Dermis blood vessel endothelial cell (primary cell): Measurements from ENCODE around the gene ARSB. TPM values are rescaled to one million over a fixed set of nuclear protein-coding genes. Genes with fewer than 3 reads are reported as not detected.

Source experiments
- DNase-seq: peaks from one replicate; pipeline ENCODE4 v3.0.0; 2010
- total RNA-seq: library from RNA; depleted of rRNA; stranded (reverse); fragments of >200 nt; gene quantifications from 2 replicates; pipeline ENCODE4 v1.2.3, GENCODE V29; 2014

The ARSB gene
- total RNA-seq, 1 donor from 2014 or later: 15.7 TPM

DNA sequence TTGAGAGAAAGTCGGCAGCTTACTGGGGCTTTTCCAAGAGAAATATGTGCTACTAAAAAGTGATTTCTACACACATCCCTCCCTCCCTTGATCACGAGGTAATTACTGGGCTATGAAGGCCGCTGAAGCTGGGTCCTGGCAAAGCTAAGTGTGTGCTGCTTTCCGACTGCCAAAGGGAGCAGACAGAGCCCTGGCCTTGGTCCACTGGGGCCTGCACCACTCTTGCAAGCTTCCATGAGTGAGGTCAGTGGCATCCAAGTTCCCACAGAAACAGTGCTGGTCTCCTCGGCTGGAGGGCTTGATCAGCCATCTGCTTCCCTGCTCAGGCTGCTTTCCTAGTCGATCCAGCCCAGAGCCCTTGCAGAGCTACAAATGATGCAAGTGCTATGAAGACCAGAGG is 181.8 kb downstream of the ARSB start:
- DNase-seq: no peak

DNA sequence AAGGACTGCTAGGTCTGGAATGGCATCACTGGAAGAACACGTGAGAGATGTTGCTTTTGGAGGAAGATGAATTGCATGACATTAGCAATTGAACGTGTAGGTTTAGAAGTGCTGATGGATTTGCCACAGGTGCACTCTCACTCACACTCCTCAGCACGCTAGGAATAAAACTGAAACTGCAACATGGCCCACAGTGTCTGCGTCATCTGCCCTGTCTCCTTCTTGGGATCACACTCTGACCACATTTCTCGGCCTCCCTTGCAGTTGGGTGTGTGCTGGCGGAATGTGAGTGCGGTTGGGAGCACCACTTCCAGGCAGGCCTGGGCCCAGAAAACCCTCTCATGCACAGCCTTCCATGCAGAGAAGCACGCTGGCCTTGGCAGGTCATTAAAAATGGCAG is 183.7 kb downstream of the ARSB start:
- no peak for DNase-seq

DNA sequence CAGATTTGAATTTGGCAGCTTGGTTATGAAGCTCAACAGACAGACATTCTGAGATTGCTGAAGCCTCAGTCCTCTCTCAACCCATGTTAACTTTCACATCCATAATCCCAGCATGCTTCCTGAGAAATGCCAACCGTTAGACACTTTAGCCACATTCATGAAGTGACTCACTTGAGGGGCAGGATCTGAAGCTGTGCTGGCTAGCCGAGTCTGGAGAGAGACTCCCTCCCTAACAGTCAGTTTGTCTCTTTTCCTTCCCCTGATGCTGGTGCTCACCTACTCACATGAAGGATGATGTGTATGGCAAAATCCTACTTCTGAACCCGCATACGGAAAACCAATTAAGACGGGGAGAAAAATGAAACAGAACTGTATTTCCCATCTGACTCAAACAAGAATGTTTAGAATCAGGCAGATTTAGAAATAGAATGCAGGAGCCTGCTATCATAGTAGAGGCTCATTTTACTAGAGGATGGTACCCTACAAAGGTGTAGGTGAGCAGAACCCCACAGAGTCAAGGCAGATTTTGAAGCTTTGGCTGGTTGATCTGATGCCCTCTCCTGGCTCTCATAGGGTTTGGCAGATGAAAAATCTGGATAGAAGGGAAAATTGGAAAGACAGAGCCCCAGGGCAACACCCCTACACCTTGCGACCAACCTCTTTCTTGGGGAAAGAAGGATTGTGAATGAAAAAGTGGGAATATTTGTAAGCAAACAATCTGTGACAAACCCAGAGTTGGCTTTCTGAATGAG is 185.7 kb downstream of the ARSB start:
- DNase-seq: no peak

DNA sequence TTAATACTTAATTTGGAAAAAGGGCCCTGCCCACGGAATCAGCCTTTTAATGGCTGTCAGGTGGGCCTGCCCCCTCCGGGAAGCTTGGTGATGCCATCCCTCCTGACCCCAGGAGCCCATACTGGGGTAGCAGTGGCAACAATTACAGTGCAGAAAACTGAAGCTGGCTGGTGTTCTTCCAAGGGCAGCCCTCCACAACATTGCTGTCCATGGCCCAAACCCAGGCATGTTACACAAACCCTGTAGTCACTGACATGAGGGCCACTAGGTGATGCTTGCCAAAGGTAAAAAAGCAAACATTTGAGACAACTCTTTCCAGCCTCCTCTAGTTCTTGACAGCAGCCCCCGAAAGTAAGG is 186.5 kb downstream of the ARSB start:
- no peak for DNase-seq

DNA sequence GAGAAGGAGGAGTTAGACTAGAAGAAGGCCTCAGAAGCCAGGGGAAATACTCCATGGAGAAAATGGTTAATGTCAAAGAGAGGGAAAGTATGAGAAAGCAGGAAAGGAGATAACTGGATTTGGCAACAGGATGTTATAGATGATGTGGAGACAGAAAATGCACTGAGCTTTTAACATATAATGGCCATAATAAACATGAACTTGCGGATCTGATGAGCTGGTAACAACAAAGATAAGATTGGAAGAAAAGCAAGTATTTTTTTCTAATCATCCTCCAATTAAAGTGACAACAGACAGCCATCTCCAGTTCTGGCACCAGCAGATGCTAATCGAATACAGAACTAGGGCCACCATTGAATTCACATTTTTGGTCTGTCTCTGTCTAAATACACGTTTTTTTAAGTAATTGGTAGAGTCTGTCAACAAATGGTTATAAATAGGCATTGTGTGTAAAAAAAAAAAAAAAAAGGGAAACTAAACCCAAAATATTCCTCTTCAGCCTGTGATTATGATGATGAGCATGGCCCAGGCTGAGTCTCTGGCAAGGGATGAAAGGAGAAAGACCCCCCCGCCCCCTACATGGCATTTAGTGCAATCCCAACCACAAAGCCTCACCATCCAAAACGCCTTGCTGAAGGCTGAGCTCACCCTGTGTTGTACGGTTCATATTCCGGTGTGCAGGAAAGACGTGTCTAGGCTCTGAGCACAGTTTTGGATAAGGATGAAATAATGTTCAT is 187.0 kb downstream of the ARSB start:
- no peak for DNase-seq

DNA sequence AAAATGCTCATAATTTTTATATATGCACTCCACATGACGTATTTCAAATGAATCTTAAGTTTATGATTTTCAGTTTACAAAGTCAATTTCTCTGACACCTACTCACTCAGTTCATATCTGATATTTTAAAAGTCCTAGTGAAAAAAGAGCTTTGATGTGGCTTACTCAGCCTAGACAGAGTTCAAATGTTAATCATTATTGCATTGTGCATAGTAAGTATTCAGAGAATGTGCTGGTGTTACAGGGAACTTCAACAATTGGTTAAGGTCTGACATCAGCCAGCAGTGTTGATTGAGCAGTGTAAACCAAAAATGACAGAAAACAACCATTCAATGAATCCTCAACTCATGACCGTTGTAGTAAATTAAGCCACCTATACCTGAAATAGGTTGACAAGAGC is 189.4 kb downstream of the ARSB start:
- DNase-seq: peak; percentile 26

DNA sequence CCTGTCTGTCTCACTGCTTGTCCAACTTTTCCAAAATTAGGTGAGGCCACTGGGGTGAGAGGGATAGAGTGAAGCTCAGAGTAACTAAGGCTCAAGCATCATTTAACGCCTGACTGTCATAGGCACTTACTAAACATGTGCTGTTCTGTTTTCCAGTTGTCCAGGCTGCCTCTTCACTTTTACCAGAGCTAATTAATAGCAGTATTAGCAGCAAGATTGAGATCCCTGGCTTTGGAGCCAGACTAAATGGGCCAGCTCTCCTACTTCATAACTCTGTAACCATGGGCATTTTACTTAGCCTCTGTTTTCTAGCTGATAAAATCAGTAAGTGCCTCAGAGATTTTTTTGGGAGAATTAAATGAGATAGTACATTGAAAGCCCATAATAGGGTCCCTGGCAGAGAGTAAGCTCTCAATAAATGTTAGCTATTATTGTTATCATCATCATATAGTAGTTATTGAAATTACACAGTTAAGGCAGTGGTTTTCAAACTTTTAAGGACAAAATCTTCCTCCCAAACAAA is 190.4 kb downstream of the ARSB start:
- DNase-seq: no peak

DNA sequence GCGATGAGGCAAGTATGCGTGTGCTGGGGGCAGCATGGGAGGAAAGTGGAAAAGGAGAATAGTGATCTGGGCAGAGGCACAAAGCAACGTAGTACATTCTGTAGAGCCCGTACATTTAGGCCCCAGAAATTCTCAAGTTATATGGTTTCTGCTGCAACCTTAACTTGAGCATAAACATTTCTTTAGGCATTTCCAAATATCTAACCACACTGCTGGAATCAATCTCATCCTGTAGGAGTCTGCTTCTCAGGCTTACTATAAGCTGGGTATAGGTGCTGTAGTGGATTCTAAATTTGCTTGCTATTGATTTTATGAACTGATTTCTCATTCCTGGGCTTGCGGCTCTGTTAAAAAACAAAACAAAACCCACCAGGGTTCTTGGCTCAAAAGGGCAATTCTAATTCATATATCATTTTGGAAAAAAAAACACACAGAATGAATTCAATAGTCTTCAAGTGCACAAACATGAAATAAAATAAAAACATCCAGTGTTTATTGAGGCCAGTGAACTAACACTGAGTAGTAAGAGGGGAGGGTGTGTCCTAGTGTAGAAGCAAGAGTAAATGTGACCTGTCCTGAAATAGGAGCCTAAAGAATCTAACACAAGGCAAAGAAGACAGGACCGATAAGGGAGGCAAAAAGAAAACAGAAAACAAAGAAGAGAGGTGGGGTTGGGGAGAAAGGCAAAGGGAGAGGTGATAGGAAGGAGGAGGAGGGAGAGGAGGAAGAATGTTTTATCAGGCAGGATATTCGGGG is 191.0 kb downstream of the ARSB start:
- no peak for DNase-seq

DNA sequence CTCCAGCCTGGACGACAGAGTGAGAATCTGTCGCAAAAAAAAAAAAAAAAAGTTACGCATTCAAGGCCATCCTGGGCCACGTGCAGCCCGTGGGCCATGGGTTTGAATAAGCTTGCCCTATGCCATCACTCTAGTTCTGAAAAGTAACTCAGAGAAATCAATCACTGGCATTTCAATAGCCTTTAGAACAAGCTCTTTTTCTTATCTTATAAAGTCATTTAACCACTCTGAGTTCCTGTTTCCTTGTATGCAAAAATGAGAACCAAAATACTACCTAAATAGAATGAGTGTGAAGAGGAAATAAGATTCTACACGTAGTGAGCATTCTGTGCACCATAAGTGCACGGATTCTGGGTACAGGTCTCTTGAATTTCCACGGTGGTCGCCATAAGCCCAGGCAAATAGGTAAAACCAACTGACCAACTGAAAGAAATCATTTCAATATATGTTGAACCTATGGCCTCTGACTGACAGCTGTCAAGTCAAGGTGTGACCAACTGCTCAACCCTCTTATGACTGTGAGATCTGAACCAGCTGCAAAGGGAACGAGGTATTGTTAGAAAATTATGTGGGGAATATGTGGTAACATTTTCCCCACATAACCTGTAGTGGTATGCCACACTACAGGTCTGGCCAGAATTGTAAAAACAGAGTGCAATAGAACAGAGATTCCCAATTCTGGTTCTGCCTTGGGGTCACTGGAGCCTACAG is 192.6 kb downstream of the ARSB start:
- no peak for DNase-seq

DNA sequence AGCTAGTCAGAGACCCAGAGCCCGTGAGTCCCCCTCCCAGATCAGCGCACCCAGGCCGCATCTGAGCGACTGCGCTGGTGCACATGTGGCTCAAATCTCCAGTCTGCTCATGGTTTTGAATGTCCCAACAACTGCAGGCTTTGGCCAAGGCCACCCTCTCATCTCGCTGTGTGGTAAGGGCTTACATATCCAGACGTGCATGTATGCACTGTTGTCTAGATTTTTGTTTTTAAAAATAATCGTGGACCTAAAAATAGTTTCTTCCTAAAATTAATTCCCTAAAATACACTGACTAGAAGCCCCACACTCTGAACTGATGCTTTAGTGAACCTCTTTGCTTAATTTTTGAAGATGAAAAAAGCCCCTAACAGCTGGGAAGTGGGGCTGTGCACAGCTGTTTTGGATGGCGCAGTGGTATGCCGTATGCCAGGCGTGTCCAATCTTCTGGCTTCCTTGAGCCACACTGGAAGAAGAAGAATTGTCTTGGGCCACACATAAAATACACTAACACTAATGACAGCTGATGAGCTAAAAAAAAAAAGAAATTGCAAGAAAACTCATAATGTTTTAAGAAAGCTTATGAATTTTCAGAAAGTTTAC is 193.5 kb downstream of the ARSB start:
- no peak for DNase-seq

DNA sequence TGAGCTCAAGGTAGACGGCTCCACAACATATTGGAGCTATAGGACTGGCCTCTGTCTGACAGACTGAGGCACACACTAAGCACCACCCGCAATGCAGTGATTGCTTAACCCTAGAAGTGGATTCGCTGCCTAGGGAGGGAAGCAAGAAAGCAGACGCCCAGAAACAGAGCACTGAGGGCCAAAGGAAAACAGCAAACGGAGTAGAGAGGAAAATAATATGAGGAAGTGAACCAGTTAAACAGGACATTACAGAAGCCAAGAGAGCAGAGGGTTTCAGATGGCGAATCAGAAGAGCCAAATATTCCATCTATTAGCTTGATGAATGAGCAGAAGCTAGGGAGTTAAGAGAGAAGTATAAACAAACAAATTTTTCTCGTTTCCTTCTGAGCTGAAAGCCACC is 197.3 kb downstream of the ARSB start:
- peak; percentile 38 for DNase-seq

DNA sequence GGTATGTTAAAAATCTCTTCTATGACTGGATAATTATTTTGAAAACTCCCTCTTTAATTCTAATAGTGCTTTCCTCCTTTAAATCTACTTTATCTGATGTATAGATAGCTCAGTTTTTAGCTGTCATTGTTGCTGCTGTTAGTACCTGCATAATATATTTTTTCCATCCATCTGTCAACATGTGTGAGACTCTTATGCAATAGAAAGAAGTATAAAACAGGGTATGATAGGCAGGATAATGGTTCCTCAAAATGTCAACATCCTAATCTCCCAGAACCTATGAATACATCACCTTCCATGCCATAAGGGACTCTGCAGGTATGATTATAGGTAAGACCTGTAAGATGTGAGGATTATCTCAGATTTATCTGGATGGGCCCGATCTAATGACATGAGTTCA is 199.7 kb downstream of the ARSB start:
- DNase-seq: no peak

DNA sequence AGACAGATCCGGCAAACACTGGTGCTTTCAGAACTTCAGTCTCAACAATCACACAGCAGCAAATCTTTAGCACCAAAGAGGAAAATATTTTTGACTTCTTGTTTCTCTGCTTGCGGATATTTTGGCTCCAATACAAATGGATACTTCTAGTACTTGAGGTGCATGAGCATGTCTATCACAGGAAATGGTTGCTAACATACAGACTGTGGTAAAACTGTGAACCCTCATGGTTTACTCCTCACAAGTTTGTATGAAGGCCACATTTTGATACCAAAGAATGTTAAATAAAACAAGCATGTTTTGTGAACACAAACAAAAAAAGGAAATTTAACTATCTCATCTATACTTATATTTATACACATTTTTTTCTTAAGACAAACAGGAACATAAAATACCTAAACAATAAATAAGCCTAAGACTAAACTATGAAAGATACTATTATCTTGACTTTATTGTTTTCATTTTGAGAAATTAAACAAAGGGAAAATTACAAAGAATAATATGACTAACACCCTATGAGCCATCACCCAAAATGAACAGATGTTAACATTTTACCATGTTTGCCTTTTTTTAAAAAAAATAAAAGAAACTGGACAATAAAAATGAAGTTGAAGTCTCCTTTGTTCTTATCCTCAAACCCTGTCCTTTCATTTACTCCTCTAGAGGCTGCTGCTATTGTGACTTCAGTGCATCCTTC is 201.5 kb downstream of the ARSB start:
- no peak for DNase-seq

DNA sequence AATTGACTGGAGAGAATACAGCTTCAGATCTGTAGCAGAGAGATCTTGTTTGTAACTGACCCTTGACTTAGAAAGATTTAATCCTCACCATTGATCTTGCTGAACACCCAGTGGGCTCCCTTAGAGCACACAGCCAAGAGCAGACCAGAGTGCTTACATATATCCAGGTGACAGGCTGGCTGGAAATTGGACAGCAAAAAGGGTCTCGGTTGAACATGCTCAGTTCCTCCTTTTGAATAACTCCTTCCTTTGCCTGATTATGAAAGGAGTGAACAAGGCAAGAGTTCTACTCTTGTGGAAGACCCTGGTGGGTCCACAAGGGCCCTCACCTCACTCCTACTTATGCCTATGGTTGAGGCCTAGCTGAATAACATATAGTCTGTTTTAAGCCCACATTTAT is 202.4 kb downstream of the ARSB start:
- DNase-seq: no peak

DNA sequence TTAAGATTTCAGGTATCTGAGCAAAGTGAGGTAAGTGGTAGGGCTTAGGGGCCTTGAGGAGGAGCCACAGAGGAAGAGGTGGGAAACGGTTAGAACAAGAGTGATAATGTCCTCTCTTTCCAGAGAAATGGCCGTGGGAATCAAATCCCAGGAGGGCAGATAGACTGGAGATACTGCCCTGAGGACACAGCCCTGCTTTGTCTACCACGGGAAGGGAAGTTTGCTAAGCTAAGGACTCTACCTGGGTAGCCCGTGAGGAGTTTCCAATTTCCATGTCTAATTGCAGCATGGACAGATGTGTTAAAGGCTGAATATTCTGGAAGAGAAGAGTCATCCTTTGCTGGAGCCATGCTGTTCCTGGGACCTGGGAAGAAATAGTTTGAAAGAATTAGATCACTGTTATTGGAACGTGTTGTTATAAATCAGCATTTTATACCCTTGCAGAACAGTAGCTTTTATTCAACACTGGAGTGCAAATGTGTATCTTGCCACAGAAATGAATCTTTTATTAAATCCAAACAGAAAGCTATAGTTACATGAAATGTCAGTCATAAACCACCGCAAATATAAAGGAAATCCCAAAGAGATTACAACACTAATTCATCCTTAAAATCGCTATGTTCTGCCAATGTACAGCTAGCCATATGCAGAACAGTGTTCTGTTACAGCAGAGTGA is 203.4 kb downstream of the ARSB start:
- no peak for DNase-seq

DNA sequence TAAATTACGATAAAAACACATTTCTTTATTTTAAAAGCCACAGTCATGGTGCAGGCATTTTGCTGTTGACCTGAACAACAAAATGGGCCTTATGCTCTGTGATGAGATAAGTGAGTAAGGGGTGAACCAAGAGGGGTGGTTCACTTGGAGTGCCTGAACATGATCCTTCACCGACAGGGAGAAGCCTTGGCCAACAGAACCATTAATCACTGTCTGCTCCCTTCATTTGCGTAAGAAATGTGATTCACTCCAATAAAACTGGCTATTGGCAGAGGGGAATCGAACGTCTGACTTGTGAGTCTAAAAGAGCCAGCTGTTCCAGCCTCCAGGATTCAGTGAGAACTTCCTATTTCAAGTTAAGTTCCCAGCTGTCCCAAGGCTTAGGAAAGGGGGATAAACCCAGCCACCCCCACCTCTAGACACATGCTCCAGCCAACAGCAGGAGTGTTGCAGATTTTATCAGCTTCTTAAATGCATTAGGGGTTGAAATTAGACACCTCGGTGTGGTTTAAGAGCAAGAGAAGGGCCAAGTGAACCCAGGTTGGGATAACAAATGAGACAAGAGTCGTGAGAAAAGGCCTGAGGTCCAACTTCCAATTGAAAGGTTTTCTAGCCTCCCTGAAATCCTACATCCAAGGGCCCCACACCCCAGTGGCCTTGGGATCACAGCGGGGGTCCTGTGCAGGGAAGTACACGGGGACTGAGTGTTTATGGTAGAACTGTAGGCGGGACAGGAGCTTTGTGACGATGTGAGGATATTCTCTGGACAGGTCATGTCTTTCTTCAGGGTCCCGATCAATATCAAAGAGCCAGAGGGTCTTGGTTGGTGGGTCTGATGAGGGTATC is 205.1 kb downstream of the ARSB start:
- DNase-seq: no peak

DNA sequence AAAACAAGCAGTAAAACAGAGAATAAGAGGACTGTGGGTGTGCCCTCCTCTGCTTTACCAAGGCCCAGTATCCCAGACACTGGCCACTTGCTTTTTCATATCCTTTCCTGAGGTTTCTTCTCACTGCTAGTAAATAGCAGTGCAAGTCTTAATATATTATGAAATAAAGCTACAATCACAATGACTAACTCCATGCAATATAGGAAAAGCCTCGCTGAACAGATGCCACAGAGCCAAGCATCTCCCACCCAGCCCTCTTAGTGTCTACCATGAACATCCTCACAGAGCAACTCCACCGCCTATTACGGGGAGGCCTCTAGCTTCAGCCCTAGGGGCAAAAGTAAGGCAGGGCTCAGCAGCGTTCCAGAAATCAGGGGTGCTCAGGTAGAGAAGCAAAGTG is 205.8 kb downstream of the ARSB start:
- no peak for DNase-seq

DNA sequence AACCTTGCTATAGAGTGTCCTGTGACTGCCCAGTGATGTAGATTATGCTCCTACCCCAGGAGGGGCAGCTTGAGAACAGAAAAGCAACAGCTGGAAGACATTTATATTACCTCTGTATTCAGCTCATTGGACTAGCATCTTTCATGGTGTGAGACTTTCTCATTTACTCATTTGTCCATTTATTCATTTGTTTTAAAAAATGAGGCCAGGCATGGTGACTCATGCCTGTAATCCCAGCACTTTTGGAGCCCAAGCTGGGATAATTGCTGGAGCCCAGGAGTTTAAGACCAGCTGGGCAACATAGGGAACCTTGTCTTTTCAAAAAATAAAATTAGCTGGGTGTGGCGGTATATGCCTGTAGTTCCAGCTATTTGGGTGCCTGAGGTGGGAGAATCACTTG is 206.6 kb downstream of the ARSB start:
- DNase-seq: no peak

DNA sequence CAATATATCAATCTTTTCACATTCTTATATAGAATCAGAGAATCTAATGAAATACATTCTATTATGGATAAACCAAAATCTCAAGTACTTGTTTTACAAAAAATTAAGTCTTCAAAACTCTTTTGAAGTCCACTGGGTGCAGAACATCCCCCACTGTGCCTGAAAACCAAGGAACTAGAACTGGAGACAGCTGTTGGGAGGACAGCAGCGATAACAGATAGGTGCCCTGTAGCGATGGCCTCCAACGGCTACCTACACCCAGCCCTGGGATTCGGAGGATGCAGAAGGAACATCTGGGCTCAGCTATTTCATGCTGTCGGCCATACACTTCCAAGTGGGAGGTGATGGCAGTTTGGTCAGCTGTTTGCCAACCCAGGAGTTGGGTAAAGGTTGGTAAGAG is 207.2 kb downstream of the ARSB start:
- DNase-seq: no peak

DNA sequence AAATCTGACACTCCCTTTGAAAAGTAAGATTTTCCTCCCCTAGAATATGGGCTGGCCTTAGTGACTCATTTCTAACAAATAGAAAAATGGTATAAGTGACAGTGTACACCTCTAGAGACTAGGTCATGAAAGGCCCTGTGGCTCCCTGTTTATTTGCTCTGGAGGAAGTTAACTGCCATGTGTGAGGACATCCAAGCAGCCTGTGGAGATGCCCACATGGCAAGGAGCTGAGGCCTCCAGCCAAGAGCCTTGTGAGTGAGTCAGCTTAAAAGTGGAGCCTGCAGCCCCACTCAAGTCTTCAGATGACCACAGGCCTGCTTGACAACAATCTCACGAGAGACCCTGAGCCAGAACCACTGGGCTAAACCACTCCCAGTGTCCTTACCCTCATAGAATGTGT is 208.5 kb downstream of the ARSB start:
- no peak for DNase-seq
